ENCODE data around the gene ADRA1B. TPM values are rescaled to one million over a fixed set of nuclear protein-coding genes. Genes with fewer than 3 reads are reported as not detected.

Gene ADRA1B
- total RNA-seq, 1 donor from 2014 or later: 2.5 TPM

DNA sequence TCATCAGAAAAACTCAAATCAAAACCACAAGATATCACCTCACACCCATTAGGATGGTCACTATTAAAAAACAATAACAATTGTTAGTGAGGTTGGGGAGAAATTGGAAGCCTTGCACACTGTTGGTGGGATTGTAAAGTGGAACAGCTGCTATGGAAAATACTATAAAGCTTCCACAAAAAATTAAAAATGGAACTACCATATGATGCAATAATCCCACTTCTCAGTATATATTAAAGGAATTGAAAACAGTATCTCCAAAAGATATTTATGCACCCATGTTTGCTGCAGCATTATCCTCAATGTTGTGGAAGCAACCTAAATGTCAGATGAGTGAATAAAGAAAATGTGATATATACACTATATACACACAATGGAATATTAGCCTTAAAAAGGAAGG is 14.5 kb upstream of the ADRA1B start:
- intact Hi-C loops (cut with micrococcal nuclease): no loop called here

GRCh38 chr5:159902444-159903121 is 13.7 kb upstream of the ADRA1B start:
- intact Hi-C loops (cut with micrococcal nuclease): no loop called here
- H3K27ac ChIP-seq (replicated peaks): no peak overlapping the region
- TF ChIP-seq, protein P1, sequence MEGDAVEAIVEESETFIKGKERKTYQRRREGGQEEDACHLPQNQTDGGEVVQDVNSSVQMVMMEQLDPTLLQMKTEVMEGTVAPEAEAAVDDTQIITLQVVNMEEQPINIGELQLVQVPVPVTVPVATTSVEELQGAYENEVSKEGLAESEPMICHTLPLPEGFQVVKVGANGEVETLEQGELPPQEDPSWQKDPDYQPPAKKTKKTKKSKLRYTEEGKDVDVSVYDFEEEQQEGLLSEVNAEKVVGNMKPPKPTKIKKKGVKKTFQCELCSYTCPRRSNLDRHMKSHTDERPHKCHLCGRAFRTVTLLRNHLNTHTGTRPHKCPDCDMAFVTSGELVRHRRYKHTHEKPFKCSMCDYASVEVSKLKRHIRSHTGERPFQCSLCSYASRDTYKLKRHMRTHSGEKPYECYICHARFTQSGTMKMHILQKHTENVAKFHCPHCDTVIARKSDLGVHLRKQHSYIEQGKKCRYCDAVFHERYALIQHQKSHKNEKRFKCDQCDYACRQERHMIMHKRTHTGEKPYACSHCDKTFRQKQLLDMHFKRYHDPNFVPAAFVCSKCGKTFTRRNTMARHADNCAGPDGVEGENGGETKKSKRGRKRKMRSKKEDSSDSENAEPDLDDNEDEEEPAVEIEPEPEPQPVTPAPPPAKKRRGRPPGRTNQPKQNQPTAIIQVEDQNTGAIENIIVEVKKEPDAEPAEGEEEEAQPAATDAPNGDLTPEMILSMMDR (IDR thresholded peaks at IDR 0.05; ENCODE audit: borderline replicate concordance): no peak
- peaks cover 6% of the 10 kb centered on the region for H3K4me1 ChIP-seq
- no peak for DNase-seq
- no peaks in the 10 kb centered on the region for H3K9me3 ChIP-seq (replicated peaks)
- peaks cover 8% of the 10 kb centered on the region for H3K27me3 ChIP-seq (ENCODE audit: low read depth)
- no peak overlapping the region for H3K4me3 ChIP-seq
- no peaks in the 10 kb centered on the region for H3K36me3 ChIP-seq

More for the DNA sequence above, 14.5 kb upstream of the ADRA1B start:
- no peaks in the 10 kb centered on the region for H3K9me3 ChIP-seq (replicated peaks)
- no peak overlapping the region for H3K4me3 ChIP-seq
- H3K4me1 ChIP-seq: peaks cover 9% of the 10 kb centered on the region
- DNase-seq: no peak
- H3K36me3 ChIP-seq: no peaks in the 10 kb centered on the region
- TF ChIP-seq, protein P1 (IDR thresholded peaks at IDR 0.05; ENCODE audit: borderline replicate concordance): no peak
- H3K27me3 ChIP-seq (ENCODE audit: low read depth): peaks cover 8% of the 10 kb centered on the region
- H3K27ac ChIP-seq (replicated peaks): no peak overlapping the region

DNA sequence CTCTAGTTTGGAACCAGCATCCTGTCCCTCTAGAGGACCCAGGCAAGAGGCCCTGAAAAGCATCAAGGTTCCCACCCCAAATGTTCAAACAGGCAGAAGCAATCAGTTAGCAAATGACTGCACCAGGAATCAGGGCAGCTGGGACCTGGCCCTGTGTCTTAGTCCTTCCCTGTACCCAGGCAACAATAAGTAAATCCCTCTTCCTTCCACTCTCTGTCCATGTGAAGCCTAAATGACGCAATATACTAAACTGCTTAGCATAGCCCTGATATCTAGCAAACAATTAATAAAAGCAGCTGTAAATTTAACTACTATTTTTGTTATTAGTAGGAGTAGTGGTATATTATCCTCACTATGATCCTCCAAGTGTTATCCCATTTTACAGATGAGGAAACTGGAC is 13.2 kb upstream of the ADRA1B start:
- intact Hi-C loops (cut with micrococcal nuclease): no loop called here

GRCh38 chr5:159904874-159905273 is 11.4 kb upstream of the ADRA1B start:
- intact Hi-C loops (cut with micrococcal nuclease): no loop called here
- no peak for DNase-seq
- no peaks in the 10 kb centered on the region for H3K4me1 ChIP-seq
- H3K4me3 ChIP-seq: no peak overlapping the region
- TF ChIP-seq, protein P1 (IDR thresholded peaks at IDR 0.05; ENCODE audit: borderline replicate concordance): no peak
- no peaks in the 10 kb centered on the region for H3K9me3 ChIP-seq (replicated peaks)
- H3K27ac ChIP-seq (replicated peaks): no peak overlapping the region
- H3K36me3 ChIP-seq: no peaks in the 10 kb centered on the region
- peaks cover 8% of the 10 kb centered on the region for H3K27me3 ChIP-seq (ENCODE audit: low read depth)

More for the DNA sequence above, 13.2 kb upstream of the ADRA1B start:
- H3K4me1 ChIP-seq: peaks cover under 1% of the 10 kb centered on the region
- TF ChIP-seq, protein P1 (IDR thresholded peaks at IDR 0.05; ENCODE audit: borderline replicate concordance): no peak
- H3K27me3 ChIP-seq (ENCODE audit: low read depth): peaks cover 8% of the 10 kb centered on the region
- H3K4me3 ChIP-seq: no peak overlapping the region
- no peaks in the 10 kb centered on the region for H3K9me3 ChIP-seq (replicated peaks)
- no peak overlapping the region for H3K27ac ChIP-seq (replicated peaks)
- H3K36me3 ChIP-seq: no peaks in the 10 kb centered on the region
- no peak for DNase-seq

- Histone ChIP-seq H3K36me3 (no peaks in the 10 kb centered on the region), H3K9me3 (replicated peaks) (no peaks in the 10 kb centered on the region), H3K4me1 (no peaks in the 10 kb centered on the region), H3K4me3 (no peak overlapping the region), H3K27me3 (ENCODE audit: low read depth) (peaks cover 3% of the 10 kb centered on the region), H3K27ac (replicated peaks) (no peak overlapping the region)
- TF ChIP-seq, protein P1 (IDR thresholded peaks at IDR 0.05; ENCODE audit: borderline replicate concordance): no peak
- DNase-seq: no peak
- intact Hi-C loops (cut with micrococcal nuclease): no loop called here
Measured at GRCh38 chr5:159905496-159905895, 10.8 kb upstream of the ADRA1B start.
